HG03442 (cell line): Measurements from ENCODE around the gene ANKRD13B.
"Not testable (repeated sequence)": the region's sequence is repeated elsewhere in the genome, so short reads cannot be mapped to it uniquely, and the experiment has no call there.

Source experiments
- ATAC-seq: cut with Tn5 transposase; IDR thresholded peaks from one replicate; pipeline ENCODE4 v1.9.1; 2021; ENCODE audit warnings: mild to moderate bottlenecking, moderate library complexity; ENCODE audit not compliant: unreplicated experiment

Gene ANKRD13B

GRCh38 chr17:29640413-29640812, 47.5 kb downstream of the ANKRD13B start:
- no peak for ATAC-seq

- ATAC-seq, result no peak
Measured at GRCh38 chr17:29640981-29641642, 48.2 kb downstream of the ANKRD13B start.

- ATAC-seq, result no peak
Measured at GRCh38 chr17:29642171-29642611, 49.3 kb downstream of the ANKRD13B start.

- ATAC-seq, result no peak
Measured at GRCh38 chr17:29643817-29644160, 50.9 kb downstream of the ANKRD13B start.

- ATAC-seq, result no peak
Measured at GRCh38 chr17:29645515-29646051, 52.7 kb downstream of the ANKRD13B start.

GRCh38 chr17:29648005-29648404, 55.1 kb downstream of the ANKRD13B start:
- no peak for ATAC-seq

- no peak for ATAC-seq
Measured at GRCh38 chr17:29649359-29649758, 56.4 kb downstream of the ANKRD13B start.

GRCh38 chr17:29650396-29650795, 57.5 kb downstream of the ANKRD13B start:
- no peak for ATAC-seq

- not testable (repeated sequence) for ATAC-seq
Measured at GRCh38 chr17:29651913-29652312, 59.0 kb downstream of the ANKRD13B start.

GRCh38 chr17:29652976-29653375, 60.0 kb downstream of the ANKRD13B start:
- ATAC-seq, result no peak

GRCh38 chr17:29653995-29654714, 61.2 kb downstream of the ANKRD13B start:
- no peak for ATAC-seq

GRCh38 chr17:29655323-29655722, 62.4 kb downstream of the ANKRD13B start:
- no peak for ATAC-seq

GRCh38 chr17:29659155-29659554, 66.2 kb downstream of the ANKRD13B start:
- ATAC-seq, result no peak

GRCh38 chr17:29661213-29661612, 68.3 kb downstream of the ANKRD13B start:
- no peak for ATAC-seq

GRCh38 chr17:29663155-29663554, 70.2 kb downstream of the ANKRD13B start:
- ATAC-seq, result no peak
